ENCODE results near the gene KCTD16.

DNA sequence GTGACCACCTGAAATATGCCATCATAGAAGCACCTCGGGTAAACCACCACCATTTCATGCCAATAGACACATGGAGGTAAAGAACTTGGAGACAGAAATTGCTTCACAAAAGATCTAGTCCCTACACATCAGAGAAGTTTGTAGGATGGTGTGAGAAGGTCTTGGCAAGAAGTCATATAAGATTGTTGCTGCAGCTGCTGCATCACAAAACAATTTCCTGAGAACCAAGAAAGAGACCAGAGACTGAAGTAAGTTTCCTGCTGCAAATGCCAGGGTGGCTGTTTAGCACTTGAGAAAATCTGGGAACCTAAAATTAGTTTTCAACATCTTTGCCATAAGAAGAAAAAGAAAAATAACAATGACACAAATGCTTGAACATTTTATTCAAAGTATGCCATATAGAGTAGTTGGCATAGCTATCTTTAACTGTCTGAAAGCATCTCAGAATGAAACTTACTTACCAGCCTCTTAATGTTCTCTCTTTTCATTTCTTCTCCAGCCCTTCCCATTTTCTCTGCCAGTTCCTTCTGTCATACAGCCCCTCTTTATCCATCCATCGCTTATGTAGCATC, 114.3 kb downstream of the KCTD16 start:
- no peak for TF ChIP-seq ESRRA (IDR thresholded peaks at IDR 0.05; ENCODE audit: borderline replicate concordance, low read length)
- no peak for TF ChIP-seq NPAS2 (CRISPR knock-in tag; IDR thresholded peaks at IDR 0.05; ENCODE audit: borderline replicate concordance)
